Activated T-cell treated with anti-CD3 and anti-CD28 coated beads, Interleukin-2, amount 50 U/mL, for 72 hours (primary cell): ENCODE measurements around the gene LRP1B. TPM values are rescaled to one million over a fixed set of nuclear protein-coding genes. Genes with fewer than 3 reads are reported as not detected.

ENCODE experiments used
- ATAC-seq, 2 donors: fragments of 150-1000 bp; cut with Tn5 transposase; replicated peaks in 1 of 2; 2 replicates each; pipeline ENCODE4 v1.10.0; 2021; ENCODE audit warnings: moderate library complexity in 2 of 2, mild to moderate bottlenecking in 1 of 2
- DNase-seq, 2 donors: peaks; one replicate each; pipeline ENCODE4 v3.0.0; 2021 to 2022; ENCODE audit warnings: mixed read lengths in 1 of 2
- H3K27ac Mint-ChIP-seq: one replicate; pipeline ENCODE4 v1.8.0; 2022; ENCODE audit warnings: mild to moderate bottlenecking, moderate library complexity, mixed read lengths
- H3K27me3 Mint-ChIP-seq: one replicate; pipeline ENCODE4 v1.8.0; 2022; ENCODE audit warnings: low read depth, mixed read lengths
- H3K36me3 Mint-ChIP-seq, 2 donors: one replicate each; pipeline ENCODE4 v1.8.0; 2022; ENCODE audit warnings: mixed read lengths in 2 of 2, mild to moderate bottlenecking in 1 of 2; ENCODE audit not compliant: insufficient read depth in 2 of 2
- H3K4me1 Mint-ChIP-seq: one replicate; pipeline ENCODE4 v1.8.0; 2022; ENCODE audit warnings: low read depth, mixed read lengths
- H3K4me3 Mint-ChIP-seq, 2 donors: one replicate each; pipeline ENCODE4 v1.8.0; 2022; ENCODE audit warnings: mild to moderate bottlenecking in 2 of 2, mixed read lengths in 2 of 2, moderate library complexity in 2 of 2
- H3K9me3 Mint-ChIP-seq, 2 donors: one replicate each; pipeline ENCODE4 v1.8.0; 2022; ENCODE audit warnings: mixed read lengths in 2 of 2
- total RNA-seq, 2 donors: library from RNA; stranded (reverse); gene quantifications; one replicate each; pipeline ENCODE4 v1.2.3, GENCODE V29; 2022

LRP1B gene
- not detected for total RNA-seq

GRCh38 chr2:142131010-142131669 lies at the start of gene LRP1B:
Gene LRP1B, minus strand, starts transcription at chr2:142131016. Its CDS starts 287 bp downstream, at chr2:142130729.
- no peak for DNase-seq
- Mint-ChIP-seq H3K9me3 (peaks cover 0 to 5% of the 10 kb centered on the region in 2 donors), H3K27me3 (peaks cover 38% of the 10 kb centered on the region), H3K4me1 (peaks cover 12% of the 10 kb centered on the region), H3K4me3 (peak within 1 kb of the TSS; percentile 75 to 81), H3K36me3 (peaks cover 0 to 4% of the 10 kb centered on the region in 2 donors), H3K27ac (no peak within 1 kb of the TSS)
- ATAC-seq = no peak

- H3K27me3 Mint-ChIP-seq = no peaks in the 10 kb centered on the region
- DNase-seq = no peak
- no peak overlapping the region for H3K4me3 Mint-ChIP-seq
- H3K4me1 Mint-ChIP-seq = no peaks in the 10 kb centered on the region
- ATAC-seq = no peak
- H3K27ac Mint-ChIP-seq = no peak overlapping the region
- H3K36me3 Mint-ChIP-seq = peaks cover 0 to 3% of the 10 kb centered on the region in 2 donors
- H3K9me3 Mint-ChIP-seq = peaks cover 5 to 6% of the 10 kb centered on the region in 2 donors
Measured at GRCh38 chr2:142179686-142180085, 48.9 kb upstream of the LRP1B start.

GRCh38 chr2:142178604-142179003 lies 47.8 kb upstream of the LRP1B start:
- peaks cover 0 to 3% of the 10 kb centered on the region in 2 donors for H3K36me3 Mint-ChIP-seq
- H3K27ac Mint-ChIP-seq = no peak overlapping the region
- DNase-seq = no peak
- no peak overlapping the region for H3K4me3 Mint-ChIP-seq
- ATAC-seq = no peak
- no peaks in the 10 kb centered on the region for H3K27me3 Mint-ChIP-seq
- H3K9me3 Mint-ChIP-seq = peaks cover 5 to 6% of the 10 kb centered on the region in 2 donors
- H3K4me1 Mint-ChIP-seq = no peaks in the 10 kb centered on the region

- peaks cover 0 to 3% of the 10 kb centered on the region in 2 donors for H3K36me3 Mint-ChIP-seq
- no peaks in the 10 kb centered on the region for H3K4me1 Mint-ChIP-seq
- no peak overlapping the region for H3K27ac Mint-ChIP-seq
- ATAC-seq = no peak
- no peaks in the 10 kb centered on the region for H3K27me3 Mint-ChIP-seq
- DNase-seq = no peak
- no peak overlapping the region for H3K4me3 Mint-ChIP-seq
- H3K9me3 Mint-ChIP-seq = peaks cover 3 to 6% of the 10 kb centered on the region in 2 donors
Measured at GRCh38 chr2:142176941-142177340, 46.1 kb upstream of the LRP1B start.

- no peak overlapping the region for H3K27ac Mint-ChIP-seq
- H3K36me3 Mint-ChIP-seq = peaks cover 0 to 3% of the 10 kb centered on the region in 2 donors
- no peaks in the 10 kb centered on the region for H3K4me1 Mint-ChIP-seq
- no peaks in the 10 kb centered on the region for H3K27me3 Mint-ChIP-seq
- ATAC-seq (no peak), DNase-seq (no peak)
- H3K4me3 Mint-ChIP-seq = no peak overlapping the region
- peaks cover 4 to 6% of the 10 kb centered on the region in 2 donors for H3K9me3 Mint-ChIP-seq
Measured at GRCh38 chr2:142175813-142176338, 45.1 kb upstream of the LRP1B start.

GRCh38 chr2:142174176-142174575 lies 43.4 kb upstream of the LRP1B start:
- no peak for ATAC-seq
- no peaks in the 10 kb centered on the region for H3K27me3 Mint-ChIP-seq
- no peak for DNase-seq
- H3K36me3 Mint-ChIP-seq = no peaks in the 10 kb centered on the region
- no peaks in the 10 kb centered on the region for H3K4me1 Mint-ChIP-seq
- H3K4me3 Mint-ChIP-seq = no peak overlapping the region
- H3K27ac Mint-ChIP-seq = no peak overlapping the region
- peaks cover 2 to 4% of the 10 kb centered on the region in 2 donors for H3K9me3 Mint-ChIP-seq

GRCh38 chr2:142170847-142171246 lies 40.0 kb upstream of the LRP1B start:
- no peaks in the 10 kb centered on the region for H3K27me3 Mint-ChIP-seq
- no peak for DNase-seq
- no peak overlapping the region for H3K27ac Mint-ChIP-seq
- H3K36me3 Mint-ChIP-seq = no peaks in the 10 kb centered on the region
- H3K9me3 Mint-ChIP-seq = peaks cover 2% of the 10 kb centered on the region in 2 donors
- no peak for ATAC-seq
- no peak overlapping the region for H3K4me3 Mint-ChIP-seq
- no peaks in the 10 kb centered on the region for H3K4me1 Mint-ChIP-seq

GRCh38 chr2:142165790-142166189 lies 35.0 kb upstream of the LRP1B start:
- DNase-seq = no peak
- no peaks in the 10 kb centered on the region for H3K27me3 Mint-ChIP-seq
- ATAC-seq = no peak

GRCh38 chr2:142153601-142154000 lies 22.8 kb upstream of the LRP1B start:
- no peaks in the 10 kb centered on the region for H3K4me1 Mint-ChIP-seq
- no peak overlapping the region for H3K4me3 Mint-ChIP-seq
- DNase-seq (no peak), ATAC-seq (no peak)
- no peak overlapping the region for H3K27ac Mint-ChIP-seq
- peaks cover 5 to 6% of the 10 kb centered on the region in 2 donors for H3K9me3 Mint-ChIP-seq
- no peaks in the 10 kb centered on the region for H3K27me3 Mint-ChIP-seq
- H3K36me3 Mint-ChIP-seq = no peaks in the 10 kb centered on the region

More at GRCh38 chr2:142165790-142166189, 35.0 kb upstream of the LRP1B start:
- no peak overlapping the region for H3K4me3 Mint-ChIP-seq
- H3K4me1 Mint-ChIP-seq = no peaks in the 10 kb centered on the region
- peaks cover 0 to 6% of the 10 kb centered on the region in 2 donors for H3K9me3 Mint-ChIP-seq
- H3K36me3 Mint-ChIP-seq = no peaks in the 10 kb centered on the region
- H3K27ac Mint-ChIP-seq = no peak overlapping the region

- no peaks in the 10 kb centered on the region for H3K27me3 Mint-ChIP-seq
- H3K9me3 Mint-ChIP-seq = peaks cover 5 to 10% of the 10 kb centered on the region in 2 donors
- H3K27ac Mint-ChIP-seq = no peak overlapping the region
- H3K36me3 Mint-ChIP-seq = no peaks in the 10 kb centered on the region
- H3K4me1 Mint-ChIP-seq = no peaks in the 10 kb centered on the region
- ATAC-seq (no peak), DNase-seq (no peak)
- H3K4me3 Mint-ChIP-seq = no peak overlapping the region
Measured at GRCh38 chr2:142150453-142150852, 19.6 kb upstream of the LRP1B start.

GRCh38 chr2:142144547-142144946 lies 13.7 kb upstream of the LRP1B start:
- Mint-ChIP-seq H3K4me1 (no peaks in the 10 kb centered on the region), H3K27me3 (no peaks in the 10 kb centered on the region), H3K36me3 (no peaks in the 10 kb centered on the region), H3K27ac (no peak overlapping the region), H3K9me3 (peaks cover 0 to 8% of the 10 kb centered on the region in 2 donors), H3K4me3 (no peak overlapping the region)
- DNase-seq (no peak), ATAC-seq (no peak)

GRCh38 chr2:142142595-142142994 lies 11.8 kb upstream of the LRP1B start:
- Mint-ChIP-seq H3K27ac (no peak overlapping the region), H3K36me3 (no peaks in the 10 kb centered on the region), H3K4me3 (no peak overlapping the region), H3K9me3 (peaks cover 0 to 6% of the 10 kb centered on the region in 2 donors), H3K4me1 (no peaks in the 10 kb centered on the region), H3K27me3 (no peaks in the 10 kb centered on the region)
- DNase-seq (no peak), ATAC-seq (no peak)

GRCh38 chr2:142140434-142140845 lies 9.6 kb upstream of the LRP1B start:
- Mint-ChIP-seq H3K9me3 (peaks cover 0 to 1% of the 10 kb centered on the region in 2 donors), H3K4me1 (no peaks in the 10 kb centered on the region), H3K4me3 (no peak overlapping the region), H3K36me3 (no peaks in the 10 kb centered on the region), H3K27me3 (no peaks in the 10 kb centered on the region), H3K27ac (no peak overlapping the region)
- no peak for DNase-seq
- no peak for ATAC-seq

GRCh38 chr2:142139384-142139783 lies 8.6 kb upstream of the LRP1B start:
- Mint-ChIP-seq H3K4me1 (no peaks in the 10 kb centered on the region), H3K27ac (no peak overlapping the region), H3K9me3 (peaks cover 0 to 1% of the 10 kb centered on the region in 2 donors), H3K36me3 (no peaks in the 10 kb centered on the region), H3K4me3 (no peak overlapping the region), H3K27me3 (no peaks in the 10 kb centered on the region)
- DNase-seq (no peak), ATAC-seq (no peak)
